ENCODE data around the gene RFESD. TPM values are rescaled to one million over a fixed set of nuclear protein-coding genes. Genes with fewer than 3 reads are reported as not detected.
A peak's percentile ranks its signal among the peaks of the same experiment; 100 is the strongest.
"Not testable (repeated sequence)": the region's sequence is repeated elsewhere in the genome, so short reads cannot be mapped to it uniquely, and the experiment has no call there.

The RFESD gene
- total RNA-seq, 2 donors from 2014 or later, result 4.2 to 9.3 TPM

GRCh38 chr5:95638632-95639031, 7.9 kb upstream of the RFESD start:
- H3K36me3 Mint-ChIP-seq (ENCODE audit: low read depth), result no peaks in the 10 kb centered on the region
- ATAC-seq (replicated peaks), result no peak
- H3K4me3 Mint-ChIP-seq, result no peak overlapping the region
- H3K9me3 Mint-ChIP-seq, result no peaks in the 10 kb centered on the region
- H3K4me1 Mint-ChIP-seq, result no peaks in the 10 kb centered on the region
- peaks cover 3% of the 10 kb centered on the region for H3K27me3 Mint-ChIP-seq
- no peak overlapping the region for H3K27ac Mint-ChIP-seq

GRCh38 chr5:95641741-95642220, 4.8 kb upstream of the RFESD start:
- H3K9me3 Mint-ChIP-seq, result no peaks in the 10 kb centered on the region
- no peaks in the 10 kb centered on the region for H3K36me3 Mint-ChIP-seq (ENCODE audit: low read depth)
- H3K4me1 Mint-ChIP-seq, result peaks cover 8% of the 10 kb centered on the region
- no peak for ATAC-seq (replicated peaks)
- peaks cover under 1% of the 10 kb centered on the region for H3K27me3 Mint-ChIP-seq
- H3K27ac Mint-ChIP-seq, result no peak overlapping the region
- H3K4me3 Mint-ChIP-seq, result no peak overlapping the region

GRCh38 chr5:95643152-95643551, 3.4 kb upstream of the RFESD start:
- ATAC-seq (replicated peaks), result no peak
- H3K27me3 Mint-ChIP-seq, result no peaks in the 10 kb centered on the region
- no peak overlapping the region for H3K27ac Mint-ChIP-seq
- no peaks in the 10 kb centered on the region for H3K9me3 Mint-ChIP-seq
- H3K4me1 Mint-ChIP-seq, result peaks cover 8% of the 10 kb centered on the region
- no peaks in the 10 kb centered on the region for H3K36me3 Mint-ChIP-seq (ENCODE audit: low read depth)
- H3K4me3 Mint-ChIP-seq, result no peak overlapping the region

DNA sequence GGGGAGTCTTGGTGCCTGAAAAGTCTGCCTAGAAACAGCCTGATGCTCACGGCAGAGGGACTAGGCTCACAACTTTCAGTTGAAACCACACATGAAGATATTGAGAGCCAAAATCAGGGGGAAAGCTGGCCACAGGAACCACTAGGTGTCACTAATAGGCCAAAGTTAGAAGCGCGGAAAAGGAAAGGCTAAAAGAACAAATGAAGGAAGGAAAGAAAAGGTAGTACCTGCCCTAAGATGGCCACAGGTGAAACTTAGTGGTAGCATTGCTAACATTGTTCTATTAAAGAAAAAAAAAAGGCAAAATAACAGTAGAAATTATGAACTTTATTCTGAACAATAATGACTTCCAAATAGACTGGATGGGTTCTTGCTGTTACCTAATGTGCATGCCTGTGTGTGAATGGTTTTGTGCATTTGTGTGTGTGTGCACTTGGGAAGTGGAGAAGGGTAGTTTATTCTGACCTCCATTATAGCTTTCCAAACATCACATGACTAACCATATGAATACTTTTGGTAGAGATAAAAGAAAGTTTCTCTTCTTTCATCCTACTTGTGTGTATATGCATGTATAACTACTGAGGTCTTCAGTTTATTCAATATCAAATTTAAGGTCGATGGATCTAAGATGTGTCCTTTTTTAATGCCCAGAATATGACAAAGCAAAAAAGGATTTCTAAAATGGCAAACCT, 2.1 kb upstream of the RFESD start:
- Mint-ChIP-seq H3K4me3 (peak overlapping the region; percentile 41), H3K27me3 (no peaks in the 10 kb centered on the region), H3K36me3 (ENCODE audit: low read depth) (no peaks in the 10 kb centered on the region), H3K4me1 (peaks cover 8% of the 10 kb centered on the region), H3K9me3 (no peaks in the 10 kb centered on the region), H3K27ac (peak overlapping the region; percentile 32)
- ATAC-seq (replicated peaks), result peak; percentile 32

- not testable (repeated sequence) for ATAC-seq (replicated peaks); H3K27me3 Mint-ChIP-seq; H3K4me1 Mint-ChIP-seq; H3K36me3 Mint-ChIP-seq (ENCODE audit: low read depth); H3K9me3 Mint-ChIP-seq
- peak overlapping the region; percentile 75 for H3K27ac Mint-ChIP-seq
- peak overlapping the region; percentile 81 for H3K4me3 Mint-ChIP-seq
Observed at GRCh38 chr5:95646226-95646568, 380 bp upstream of the RFESD start.

- peak; percentile 52 for ATAC-seq (replicated peaks)
- Mint-ChIP-seq H3K4me3 (peak overlapping the region; percentile 81), H3K4me1 (peaks cover 8% of the 10 kb centered on the region), H3K36me3 (ENCODE audit: low read depth) (peaks cover 17% of the 10 kb centered on the region), H3K27me3 (no peaks in the 10 kb centered on the region), H3K27ac (peak overlapping the region; percentile 91), H3K9me3 (no peaks in the 10 kb centered on the region)
Observed at GRCh38 chr5:95647886-95648860, 1.6 kb downstream of the RFESD start.

- Mint-ChIP-seq H3K4me3 (peak overlapping the region; percentile 8), H3K9me3 (no peaks in the 10 kb centered on the region), H3K4me1 (peaks cover 6% of the 10 kb centered on the region), H3K36me3 (ENCODE audit: low read depth) (peaks cover 27% of the 10 kb centered on the region), H3K27ac (no peak overlapping the region), H3K27me3 (no peaks in the 10 kb centered on the region)
- no peak for ATAC-seq (replicated peaks)
Observed at GRCh38 chr5:95649274-95649673, 2.7 kb downstream of the RFESD start.

DNA sequence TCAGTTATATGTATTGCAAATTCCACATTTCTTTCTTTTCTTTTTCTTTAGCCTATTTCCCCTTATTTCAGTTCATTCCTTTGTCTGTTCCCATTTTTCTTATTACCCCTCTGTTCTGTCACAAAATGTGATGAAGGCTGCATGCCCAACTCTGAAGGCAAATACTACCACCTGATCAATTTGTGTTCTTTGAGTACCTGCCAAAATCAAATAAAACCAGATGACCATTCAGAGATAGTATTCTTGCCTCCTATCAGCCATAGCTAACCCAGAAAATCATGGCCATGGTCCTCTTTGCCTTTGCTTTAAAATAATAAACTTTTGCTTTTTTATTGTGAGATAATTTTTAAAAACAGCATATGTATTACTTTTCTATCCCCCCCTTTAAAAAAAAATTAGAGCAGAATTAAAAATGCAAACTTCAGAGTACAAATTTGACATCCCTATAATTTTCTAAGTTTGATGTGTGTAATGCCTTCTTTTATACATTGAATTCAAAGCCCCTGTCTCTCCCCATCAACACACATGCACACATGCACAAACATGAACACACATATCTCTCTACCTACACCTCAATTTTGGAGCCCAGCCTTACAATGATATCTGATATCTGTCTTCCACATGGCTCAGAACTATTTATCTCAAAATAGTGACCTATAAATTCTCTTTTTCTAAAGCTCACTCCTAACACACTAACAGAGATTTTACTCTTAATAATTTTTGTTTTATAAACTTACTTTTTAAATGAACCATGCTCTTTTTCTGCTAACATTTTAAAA, 3.5 kb downstream of the RFESD start:
- Mint-ChIP-seq H3K27me3 (no peaks in the 10 kb centered on the region), H3K9me3 (no peaks in the 10 kb centered on the region), H3K36me3 (ENCODE audit: low read depth) (peaks cover 28% of the 10 kb centered on the region), H3K27ac (no peak overlapping the region), H3K4me1 (no peaks in the 10 kb centered on the region), H3K4me3 (no peak overlapping the region)
- no peak for ATAC-seq (replicated peaks)

DNA sequence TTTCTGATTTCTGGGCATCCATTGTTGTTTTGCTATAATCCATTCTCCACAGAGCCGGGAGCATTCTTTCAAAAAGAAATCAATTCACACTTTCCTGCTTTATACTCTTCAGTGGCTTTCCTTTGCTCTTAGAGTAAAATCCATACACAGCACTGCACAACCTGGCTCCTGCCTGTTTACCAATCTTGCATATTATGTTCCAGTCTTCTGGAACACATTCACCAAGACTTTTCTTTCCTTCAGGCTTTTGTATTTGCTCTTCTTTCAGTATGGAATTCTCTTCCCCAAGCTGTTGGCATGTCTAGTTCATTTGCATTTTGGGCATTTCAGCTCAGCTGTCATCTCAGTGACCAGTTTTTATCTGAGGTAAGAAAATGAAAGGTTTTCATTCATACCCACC, 6.3 kb downstream of the RFESD start:
- H3K9me3 Mint-ChIP-seq, result no peaks in the 10 kb centered on the region
- no peaks in the 10 kb centered on the region for H3K27me3 Mint-ChIP-seq
- no peaks in the 10 kb centered on the region for H3K4me1 Mint-ChIP-seq
- no peak overlapping the region for H3K27ac Mint-ChIP-seq
- ATAC-seq (replicated peaks), result no peak
- no peak overlapping the region for H3K4me3 Mint-ChIP-seq
- H3K36me3 Mint-ChIP-seq (ENCODE audit: low read depth), result peaks cover 50% of the 10 kb centered on the region

DNA sequence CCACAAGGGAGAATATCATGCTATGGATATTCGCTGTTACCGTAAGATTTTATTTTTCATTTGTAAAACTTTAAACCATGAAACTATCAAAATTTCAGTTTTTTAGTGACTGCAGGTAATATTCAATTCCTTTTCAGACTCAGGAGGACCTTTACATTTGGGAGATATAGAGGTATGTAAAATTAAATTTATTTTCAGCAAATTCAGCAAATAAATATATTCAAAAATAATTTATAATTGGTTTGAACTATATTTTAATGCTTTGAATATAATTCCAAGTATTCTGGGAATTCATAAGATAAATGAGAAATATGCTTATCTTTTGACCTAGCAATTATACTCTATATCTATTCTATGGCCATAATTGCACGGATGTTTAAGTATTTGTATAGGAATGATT, 7.6 kb downstream of the RFESD start:
- no peak overlapping the region for H3K27ac Mint-ChIP-seq
- no peak for ATAC-seq (replicated peaks)
- H3K4me3 Mint-ChIP-seq, result no peak overlapping the region
- H3K27me3 Mint-ChIP-seq, result no peaks in the 10 kb centered on the region
- H3K4me1 Mint-ChIP-seq, result no peaks in the 10 kb centered on the region
- no peaks in the 10 kb centered on the region for H3K9me3 Mint-ChIP-seq
- peaks cover 50% of the 10 kb centered on the region for H3K36me3 Mint-ChIP-seq (ENCODE audit: low read depth)

DNA sequence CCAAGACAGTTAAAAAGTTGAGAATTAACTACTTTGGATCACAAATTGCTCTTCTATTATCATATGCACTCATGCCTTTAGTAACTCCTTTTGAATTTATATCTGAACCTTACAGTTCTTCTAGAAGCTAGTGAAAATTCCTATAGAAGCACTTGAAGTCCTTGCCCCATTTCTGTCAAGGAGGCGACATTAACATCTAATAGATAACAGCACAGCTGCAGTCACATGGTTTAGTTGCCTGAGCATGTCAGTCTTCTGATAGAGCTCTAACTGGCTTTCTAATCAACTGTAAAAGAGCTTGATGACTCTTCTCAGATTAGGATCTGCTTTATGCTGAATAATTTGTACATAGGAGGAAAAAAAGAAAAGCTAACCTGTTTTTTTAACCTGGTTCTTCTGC, 9.0 kb downstream of the RFESD start:
- Mint-ChIP-seq H3K4me1 (no peaks in the 10 kb centered on the region), H3K27ac (no peak overlapping the region), H3K36me3 (ENCODE audit: low read depth) (peaks cover 50% of the 10 kb centered on the region), H3K4me3 (no peak overlapping the region), H3K9me3 (no peaks in the 10 kb centered on the region), H3K27me3 (no peaks in the 10 kb centered on the region)
- no peak for ATAC-seq (replicated peaks)

DNA sequence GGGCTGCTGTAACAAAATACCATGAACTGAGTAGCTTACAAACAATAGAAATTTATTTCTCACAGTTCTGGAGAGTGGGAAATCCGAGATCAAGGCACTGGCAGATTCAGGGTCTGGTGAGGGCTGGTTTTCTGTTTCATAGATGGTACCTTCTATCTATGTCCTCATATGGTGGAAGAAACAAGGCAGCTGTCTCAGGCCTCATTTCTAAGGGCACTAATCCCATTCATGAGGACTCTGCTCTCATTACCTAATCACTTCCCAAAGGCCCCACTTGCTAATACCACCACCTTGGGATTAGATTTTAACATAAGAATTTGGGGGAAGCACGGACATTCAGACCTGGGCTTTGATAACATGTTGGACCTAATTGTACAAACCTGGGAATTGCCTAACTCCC, 13.5 kb downstream of the RFESD start:
- no peak for ATAC-seq (replicated peaks)
- no peaks in the 10 kb centered on the region for H3K4me1 Mint-ChIP-seq
- H3K4me3 Mint-ChIP-seq, result no peak overlapping the region
- peaks cover 21% of the 10 kb centered on the region for H3K36me3 Mint-ChIP-seq (ENCODE audit: low read depth)
- H3K27ac Mint-ChIP-seq, result no peak overlapping the region
- no peaks in the 10 kb centered on the region for H3K27me3 Mint-ChIP-seq
- H3K9me3 Mint-ChIP-seq, result no peaks in the 10 kb centered on the region

- H3K4me3 Mint-ChIP-seq, result no peak overlapping the region
- no peaks in the 10 kb centered on the region for H3K36me3 Mint-ChIP-seq (ENCODE audit: low read depth)
- H3K27me3 Mint-ChIP-seq, result no peaks in the 10 kb centered on the region
- no peak overlapping the region for H3K27ac Mint-ChIP-seq
- no peak for ATAC-seq (replicated peaks)
- no peaks in the 10 kb centered on the region for H3K4me1 Mint-ChIP-seq
- H3K9me3 Mint-ChIP-seq, result no peaks in the 10 kb centered on the region
Observed at GRCh38 chr5:95662946-95663345, 16.4 kb downstream of the RFESD start.

DNA sequence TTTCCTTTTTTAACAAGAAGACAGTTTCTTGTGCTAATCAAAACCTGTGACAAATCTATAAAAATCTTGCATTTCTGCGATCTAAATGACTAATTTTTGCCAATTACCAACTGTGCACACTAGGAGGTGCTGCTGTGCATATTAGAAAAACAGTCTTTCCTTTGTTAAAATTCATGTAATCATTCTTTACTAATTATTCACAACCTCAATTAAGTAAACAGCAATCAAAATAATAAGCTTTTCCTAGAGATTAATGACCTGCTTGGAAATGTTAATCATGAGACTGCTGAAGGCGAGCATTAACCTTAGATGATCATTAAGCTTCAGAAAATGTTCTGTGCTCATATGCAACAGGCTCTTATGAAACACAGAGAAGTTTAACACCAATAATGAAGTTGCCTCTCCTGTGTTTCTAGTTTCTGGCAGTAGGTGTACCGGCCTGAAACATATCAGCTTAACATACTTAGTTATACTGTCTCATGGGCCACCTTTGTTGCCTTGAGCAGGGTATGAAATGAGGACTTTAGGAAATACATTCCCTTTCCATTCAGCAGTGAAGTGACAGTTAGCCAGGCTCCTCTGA, 17.7 kb downstream of the RFESD start:
- no peaks in the 10 kb centered on the region for H3K36me3 Mint-ChIP-seq (ENCODE audit: low read depth)
- no peak overlapping the region for H3K27ac Mint-ChIP-seq
- no peaks in the 10 kb centered on the region for H3K27me3 Mint-ChIP-seq
- ATAC-seq (replicated peaks), result no peak
- H3K4me1 Mint-ChIP-seq, result no peaks in the 10 kb centered on the region
- no peak overlapping the region for H3K4me3 Mint-ChIP-seq
- H3K9me3 Mint-ChIP-seq, result no peaks in the 10 kb centered on the region
